M059J (cell line): Measurements from ENCODE around the gene ARL2. TPM values are rescaled to one million over a fixed set of nuclear protein-coding genes. Genes with fewer than 3 reads are reported as not detected.
"Not testable (repeated sequence)": the region's sequence is repeated elsewhere in the genome, so short reads cannot be mapped to it uniquely, and the experiment has no call there.

Experiments used
- DNase-seq: peaks from one replicate; pipeline ENCODE4 v3.0.0-alpha.2; 2012; ENCODE audit warnings: low read depth
- total RNA-seq: library from RNA; depleted of rRNA; stranded (reverse); fragments of >200 nt; shearing (Covaris generic); gene quantifications from 2 replicates; pipeline ENCODE4 v1.2.3, GENCODE V29; 2014

The ARL2 gene
- total RNA-seq, 1 experiment from 2014 or later, result 137 TPM

DNA sequence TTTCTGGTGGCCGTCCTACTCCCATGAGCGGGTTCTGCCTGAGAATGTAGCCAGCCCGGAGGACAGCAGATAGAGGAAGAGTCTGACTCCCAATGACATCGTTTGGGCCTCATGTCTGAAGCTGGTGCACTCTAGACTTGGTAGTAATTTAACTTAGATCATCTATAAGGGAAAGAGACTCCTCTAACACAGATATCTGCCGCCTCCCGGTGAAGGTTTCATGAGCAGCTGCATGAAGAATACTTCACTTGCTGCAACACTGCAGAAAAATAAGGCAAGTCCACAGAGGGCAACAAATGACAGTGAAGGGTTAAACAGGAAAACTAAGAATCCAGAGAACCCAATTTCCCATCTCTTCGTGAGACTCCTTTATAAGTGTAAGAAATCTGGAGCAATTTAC is 5.9 kb upstream of the ARL2 start:
- DNase-seq, result no peak

DNA sequence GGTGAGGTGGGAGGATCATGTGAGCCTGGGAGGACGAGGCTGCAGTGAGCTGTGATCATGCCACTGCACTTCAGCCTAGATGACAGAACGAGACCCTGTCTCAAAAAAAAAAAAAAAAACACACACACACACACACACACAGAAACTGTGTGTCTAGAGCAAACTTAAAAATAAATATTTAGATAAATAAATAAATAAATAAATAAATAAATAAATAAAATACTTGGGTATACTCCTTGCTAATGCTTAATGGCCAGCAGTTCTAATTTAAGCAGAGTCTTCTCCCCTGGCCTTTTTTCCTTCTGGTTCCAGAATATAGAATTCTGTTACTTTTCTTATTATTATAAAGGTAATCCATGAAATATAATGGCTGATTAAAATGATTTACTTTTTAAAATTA is 5.1 kb upstream of the ARL2 start:
- DNase-seq, result no peak

DNA sequence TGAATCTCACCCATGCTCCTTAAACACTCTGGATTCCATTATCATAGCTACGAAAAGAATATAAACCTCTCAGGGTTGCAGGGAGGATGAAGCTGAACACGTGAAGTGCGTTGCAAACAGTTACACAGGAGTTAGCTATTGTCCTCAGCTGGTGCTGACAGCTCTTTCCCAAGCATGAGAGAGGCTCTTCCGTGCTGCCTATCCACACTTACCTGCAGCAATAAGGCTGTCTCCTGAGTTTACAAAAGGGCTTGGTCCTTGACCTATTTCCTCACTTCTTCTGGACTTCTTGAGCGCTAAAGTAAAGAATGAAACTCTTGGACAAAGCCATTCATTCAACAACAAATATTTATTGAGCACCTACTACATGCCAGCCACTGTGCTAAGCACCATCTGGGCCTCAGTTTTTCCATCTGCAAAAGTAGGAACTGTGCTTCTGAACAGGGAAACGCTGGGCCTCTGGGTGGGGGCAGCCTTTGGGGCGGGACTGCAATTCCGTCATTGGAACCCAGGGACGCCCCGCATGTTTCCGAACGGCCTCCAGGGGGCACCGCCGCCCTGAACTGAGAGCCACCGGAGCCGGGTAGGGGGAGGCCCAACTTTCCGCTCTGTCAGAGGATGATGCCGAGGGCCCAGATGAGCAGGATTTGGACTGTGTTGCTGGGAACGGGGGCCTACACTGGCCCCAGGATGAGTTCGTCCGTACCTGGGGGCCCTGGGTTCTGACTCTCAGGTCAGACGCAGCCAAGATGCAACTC is 651 bp upstream of the ARL2 start:
- DNase-seq, result peak; percentile 84

DNA sequence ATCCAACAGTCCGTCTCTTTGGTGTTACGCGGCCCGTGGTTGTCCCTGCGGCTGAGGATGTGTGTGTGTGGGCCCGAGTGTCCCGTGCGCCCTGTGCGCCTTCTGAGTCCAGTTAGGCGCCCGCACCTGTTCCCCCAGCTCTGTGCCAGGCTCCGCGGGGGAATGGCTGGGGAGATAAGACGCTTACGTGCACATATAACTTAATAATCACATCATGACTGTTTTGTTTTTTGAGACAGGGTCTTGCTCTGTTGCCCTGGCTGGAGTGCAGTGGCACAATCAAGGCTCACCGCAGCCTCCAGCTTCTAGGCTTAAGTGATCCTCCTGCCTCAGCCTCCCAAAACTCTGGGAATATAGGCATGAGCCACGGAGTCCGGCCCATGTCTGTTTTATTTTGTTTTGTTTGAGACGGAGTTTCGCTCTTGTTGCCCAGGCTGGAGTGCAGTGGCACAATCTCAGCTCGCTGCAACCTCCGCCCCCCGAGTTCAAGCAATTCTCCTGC is 817 bp downstream of the ARL2 start:
- no peak for DNase-seq

DNA sequence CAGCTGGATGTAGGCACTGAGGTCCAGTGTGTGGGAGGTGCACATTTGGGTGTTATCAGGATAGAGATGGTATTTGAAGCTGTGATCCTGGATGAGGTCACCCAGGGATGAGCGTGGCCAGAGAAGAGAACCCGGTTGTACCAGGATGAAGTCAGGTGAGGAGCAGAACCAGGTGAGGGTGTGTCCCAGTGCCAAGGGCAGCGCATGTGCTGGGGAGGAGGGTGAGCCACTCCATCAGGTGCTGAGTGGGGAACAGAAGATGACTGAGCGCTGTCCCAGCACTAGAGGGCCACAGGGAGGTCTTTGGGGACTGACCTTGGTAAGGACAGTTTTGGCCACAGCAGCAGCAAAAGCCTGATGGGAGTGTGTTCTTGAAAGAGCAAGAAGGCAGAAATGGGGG is 2.7 kb downstream of the ARL2 start:
- no peak for DNase-seq

DNA sequence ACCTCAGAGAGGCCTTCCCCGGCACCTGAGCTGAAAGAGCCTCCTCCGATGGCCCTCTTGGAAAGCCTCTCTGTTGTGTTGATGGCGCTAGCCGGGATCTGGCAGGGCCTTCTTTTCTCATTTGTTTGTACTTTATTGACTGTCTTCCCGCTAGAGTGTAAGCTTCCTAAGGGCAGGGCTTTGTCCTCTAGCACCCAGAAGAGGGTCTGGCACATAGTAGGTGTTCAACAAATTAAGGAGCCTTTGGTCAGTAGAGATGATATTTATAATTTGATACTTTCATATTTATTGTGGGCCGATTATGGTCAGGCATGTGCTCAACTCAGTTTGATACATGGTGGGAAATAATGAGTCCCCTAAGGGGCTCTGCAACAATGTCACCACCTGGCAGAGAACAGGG is 4.0 kb downstream of the ARL2 start:
- DNase-seq, result no peak

DNA sequence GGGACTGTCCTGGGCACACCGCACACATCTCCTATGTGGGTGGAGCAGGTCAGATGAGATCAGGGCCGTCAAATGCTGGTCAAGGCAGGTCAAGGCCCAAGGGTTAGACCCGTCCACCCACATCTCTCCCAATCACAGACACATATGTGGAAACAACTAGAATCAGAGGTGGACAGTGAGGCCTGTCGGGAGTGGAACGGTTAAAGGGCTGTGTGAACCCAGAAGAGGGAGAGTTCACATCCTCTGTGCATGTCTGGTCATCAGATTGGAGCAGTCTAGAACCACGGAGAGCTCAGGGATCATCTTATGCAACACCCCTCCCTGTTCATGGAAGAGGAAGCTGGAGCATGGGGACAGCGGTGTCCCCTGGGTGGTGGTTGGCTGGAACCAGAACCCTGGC is 5.9 kb downstream of the ARL2 start:
- no peak for DNase-seq

DNA sequence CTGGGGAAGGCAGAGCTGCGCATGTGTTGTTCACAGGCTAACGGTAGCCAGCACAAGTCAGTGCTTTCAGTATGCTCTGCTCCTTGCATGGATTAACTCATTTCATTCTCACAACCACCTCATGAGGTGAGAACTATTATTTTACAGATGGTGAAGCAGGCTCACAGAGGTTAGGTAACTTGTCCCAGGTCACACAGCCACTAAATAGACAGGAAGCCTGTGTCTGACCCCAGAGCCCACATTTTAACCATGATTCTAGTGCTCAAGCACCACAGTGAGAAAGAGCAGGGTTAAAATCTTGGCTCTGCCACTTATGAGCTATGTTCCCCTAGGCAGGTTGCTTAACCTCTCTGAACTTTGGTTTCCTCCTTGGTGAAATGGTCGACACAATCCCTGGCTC is 7.0 kb downstream of the ARL2 start:
- DNase-seq, result no peak

DNA sequence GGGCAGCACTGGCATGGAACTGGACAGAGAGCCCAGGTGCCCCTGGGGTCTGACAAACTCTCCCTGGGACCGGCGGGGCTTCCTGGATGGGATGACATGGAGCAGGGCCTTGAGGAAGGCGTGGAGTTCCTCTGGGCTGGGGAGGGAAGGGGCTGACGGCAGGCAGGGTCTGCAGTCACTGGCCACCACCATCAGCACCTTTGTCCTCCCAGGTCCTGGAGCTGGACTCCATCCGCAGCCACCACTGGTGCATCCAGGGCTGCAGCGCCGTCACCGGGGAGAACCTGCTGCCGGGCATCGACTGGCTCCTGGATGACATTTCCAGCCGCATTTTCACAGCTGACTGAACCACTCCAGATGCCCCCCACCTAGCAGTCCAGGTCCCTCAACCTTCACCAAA is 7.5 kb downstream of the ARL2 start:
- no peak for DNase-seq

DNA sequence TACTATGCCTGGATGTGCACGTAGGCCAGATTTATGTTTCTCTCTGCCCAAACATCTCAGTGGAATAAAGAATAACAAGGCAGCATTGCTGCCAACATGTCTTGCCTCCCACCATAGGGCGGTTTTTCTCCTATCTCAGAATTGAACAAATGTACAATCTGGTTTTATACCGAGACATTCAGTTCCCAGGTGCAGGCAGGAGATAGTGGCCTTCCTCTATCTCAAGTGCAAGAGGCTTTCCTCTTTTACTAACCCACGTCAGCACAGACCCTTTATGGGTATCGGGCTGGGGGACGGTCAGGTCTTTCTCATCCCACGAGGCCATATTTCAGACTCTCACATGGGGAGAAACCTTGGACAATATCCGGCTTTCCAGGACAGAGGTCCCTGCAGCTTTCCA is 9.5 kb downstream of the ARL2 start:
- DNase-seq, result not testable (repeated sequence)

DNA sequence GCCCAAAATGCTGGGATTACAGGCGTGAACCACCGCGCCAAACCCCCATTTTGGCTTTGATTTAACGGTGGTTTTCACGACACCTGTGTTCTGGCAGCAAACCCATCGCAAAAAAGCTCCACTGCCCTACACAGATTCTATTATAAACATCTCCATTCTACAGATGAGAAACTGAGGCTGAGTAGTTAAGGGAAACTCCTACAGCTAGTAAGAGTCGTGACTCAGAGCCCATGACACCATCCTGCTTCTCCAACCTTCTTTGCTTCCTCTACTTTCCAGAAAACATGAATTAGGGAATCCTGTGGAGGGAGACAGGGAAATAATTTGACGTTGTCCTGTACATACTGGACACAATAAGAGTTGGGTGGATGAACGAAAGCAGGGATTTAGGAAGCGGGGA is 12.8 kb downstream of the ARL2 start:
- no peak for DNase-seq

DNA sequence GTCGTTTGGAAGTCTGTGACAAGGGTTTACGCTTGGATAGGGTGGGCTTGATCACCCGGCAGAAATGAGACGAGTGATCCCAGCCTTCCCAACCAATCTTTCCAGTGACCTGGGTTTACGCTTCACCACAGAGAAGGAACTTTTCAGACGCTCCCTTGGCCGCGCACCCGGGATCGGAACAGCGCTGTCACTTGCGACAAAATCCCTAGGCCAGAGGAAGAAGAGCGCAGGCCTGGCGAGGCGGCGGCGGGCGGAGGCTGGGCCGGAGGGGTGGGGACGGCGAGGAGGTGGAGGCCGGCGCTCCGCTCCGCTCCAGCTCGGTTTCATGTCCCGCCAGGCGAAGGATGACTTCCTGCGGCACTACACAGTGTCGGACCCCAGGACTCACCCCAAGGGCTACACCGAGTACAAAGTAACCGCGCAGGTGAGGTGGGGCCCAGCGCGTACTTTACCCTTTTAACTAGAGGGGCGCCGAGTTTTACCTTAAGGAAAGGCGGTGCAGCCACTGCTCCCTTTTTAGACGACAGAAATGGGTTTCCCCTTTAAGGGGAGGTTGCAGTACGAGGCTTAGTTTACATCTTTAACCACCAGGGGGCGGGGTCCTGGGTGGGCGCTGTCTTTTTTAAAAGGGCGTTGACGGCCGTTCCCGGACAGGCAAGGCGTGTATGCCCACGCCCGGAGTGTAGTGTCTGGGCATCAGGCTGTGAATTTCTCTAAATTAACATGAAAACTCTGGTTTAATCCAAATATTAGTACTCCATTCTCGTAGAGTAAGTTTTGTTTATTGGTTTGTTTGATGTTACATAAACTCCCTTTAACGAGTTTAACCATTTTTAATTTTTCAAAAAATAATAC is 13.5 kb downstream of the ARL2 start, which contains the start of gene SNX15:
SNX15 (plus strand) TSS at position 227 of the 855 bp plus-strand sequence; CDS start at position 326, 99 bp downstream.
- DNase-seq, result peak; percentile 93

DNA sequence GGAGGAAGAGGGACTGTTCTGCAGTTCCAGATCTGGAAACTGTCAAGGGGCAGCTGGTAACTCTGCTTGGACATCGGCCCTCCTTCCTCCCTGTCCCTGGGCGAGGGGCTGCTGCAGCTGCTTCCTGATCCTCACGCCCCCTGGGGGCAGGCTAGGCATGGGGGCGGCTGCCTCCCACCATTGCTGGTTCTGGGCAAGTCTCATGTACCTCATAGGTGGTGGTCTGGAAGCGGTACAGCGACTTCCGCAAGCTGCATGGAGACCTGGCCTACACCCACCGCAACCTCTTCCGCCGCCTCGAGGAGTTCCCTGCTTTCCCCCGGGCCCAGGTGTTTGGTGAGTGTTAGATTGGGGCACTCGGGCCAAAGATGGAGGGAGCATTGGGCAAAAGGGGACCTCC is 18.3 kb downstream of the ARL2 start:
- no peak for DNase-seq

DNA sequence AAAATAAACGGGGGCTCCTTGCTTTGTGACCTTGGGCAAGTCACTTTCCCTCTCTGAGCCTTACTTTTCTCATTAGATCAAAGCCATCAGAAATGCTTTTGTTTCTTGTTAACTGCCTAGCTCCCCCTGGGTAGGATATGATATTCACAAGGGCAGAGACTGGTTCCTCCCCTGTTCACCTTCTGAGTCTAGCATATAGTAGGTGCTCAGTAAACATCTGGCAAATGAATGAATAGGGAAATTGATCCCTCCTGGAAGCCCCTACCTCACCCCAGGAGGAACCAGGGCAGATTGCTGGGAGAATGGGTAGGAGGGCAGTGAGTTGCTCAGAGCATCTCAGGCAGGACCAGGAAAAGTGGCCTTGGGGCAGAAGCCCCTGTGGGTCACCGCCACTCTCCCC is 20.5 kb downstream of the ARL2 start:
- DNase-seq, result no peak

DNA sequence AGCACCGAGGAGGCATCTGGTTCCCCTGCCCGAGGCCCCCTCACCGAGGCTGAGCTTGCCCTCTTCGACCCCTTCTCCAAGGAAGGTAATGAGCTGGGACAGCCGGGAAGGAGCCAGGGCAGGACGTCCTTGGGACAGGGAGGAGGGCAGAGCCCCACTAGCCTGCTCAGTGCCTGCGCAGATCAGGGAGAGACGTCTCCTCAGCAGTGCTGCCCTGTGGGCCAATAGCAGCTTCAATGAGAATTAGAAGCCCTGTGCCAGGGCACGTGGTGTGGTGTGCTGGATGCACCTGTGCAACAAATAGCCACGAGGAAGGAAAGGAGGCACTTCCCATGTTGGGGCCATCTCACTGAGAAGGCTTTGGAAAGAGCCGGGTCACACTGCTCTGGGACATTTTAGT is 21.6 kb downstream of the ARL2 start:
- DNase-seq, result no peak

DNA sequence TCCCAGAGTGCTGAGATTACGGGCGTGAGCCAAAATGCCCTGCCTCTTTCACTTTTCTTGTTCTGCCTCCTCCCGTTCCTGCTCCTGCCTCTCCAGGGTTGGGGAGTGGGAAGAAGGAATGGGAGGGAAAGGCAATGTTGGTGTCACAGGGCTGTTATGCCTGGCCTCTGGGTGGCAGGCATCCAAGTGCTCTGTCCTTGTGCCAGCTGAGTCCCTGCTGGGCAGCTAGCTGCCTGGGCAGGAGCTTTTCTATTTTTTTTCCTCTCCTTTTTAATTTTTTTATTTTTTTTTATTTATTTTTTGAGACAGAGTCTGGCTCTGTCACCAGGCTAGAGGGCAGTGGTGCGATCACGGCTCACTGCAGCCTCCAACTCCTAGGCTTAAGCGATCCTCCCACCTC is 23.0 kb downstream of the ARL2 start:
- DNase-seq, result peak; percentile 20

DNA sequence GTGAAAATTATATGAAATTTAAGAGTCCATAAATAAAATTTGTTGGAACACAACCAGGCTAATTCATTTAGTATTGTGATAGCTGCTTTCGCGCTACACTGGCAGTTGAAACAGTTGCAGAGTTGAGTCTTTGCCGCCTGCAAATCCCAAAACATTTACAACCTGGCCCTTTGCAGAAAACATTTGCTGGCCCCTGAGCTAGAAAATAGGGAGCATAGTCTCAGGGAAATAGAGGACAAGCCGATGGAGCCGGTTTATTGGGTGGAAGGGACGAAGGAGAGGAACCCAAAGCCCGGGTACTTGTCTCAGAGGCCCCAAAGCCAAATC is 26.5 kb downstream of the ARL2 start:
- no peak for DNase-seq

DNA sequence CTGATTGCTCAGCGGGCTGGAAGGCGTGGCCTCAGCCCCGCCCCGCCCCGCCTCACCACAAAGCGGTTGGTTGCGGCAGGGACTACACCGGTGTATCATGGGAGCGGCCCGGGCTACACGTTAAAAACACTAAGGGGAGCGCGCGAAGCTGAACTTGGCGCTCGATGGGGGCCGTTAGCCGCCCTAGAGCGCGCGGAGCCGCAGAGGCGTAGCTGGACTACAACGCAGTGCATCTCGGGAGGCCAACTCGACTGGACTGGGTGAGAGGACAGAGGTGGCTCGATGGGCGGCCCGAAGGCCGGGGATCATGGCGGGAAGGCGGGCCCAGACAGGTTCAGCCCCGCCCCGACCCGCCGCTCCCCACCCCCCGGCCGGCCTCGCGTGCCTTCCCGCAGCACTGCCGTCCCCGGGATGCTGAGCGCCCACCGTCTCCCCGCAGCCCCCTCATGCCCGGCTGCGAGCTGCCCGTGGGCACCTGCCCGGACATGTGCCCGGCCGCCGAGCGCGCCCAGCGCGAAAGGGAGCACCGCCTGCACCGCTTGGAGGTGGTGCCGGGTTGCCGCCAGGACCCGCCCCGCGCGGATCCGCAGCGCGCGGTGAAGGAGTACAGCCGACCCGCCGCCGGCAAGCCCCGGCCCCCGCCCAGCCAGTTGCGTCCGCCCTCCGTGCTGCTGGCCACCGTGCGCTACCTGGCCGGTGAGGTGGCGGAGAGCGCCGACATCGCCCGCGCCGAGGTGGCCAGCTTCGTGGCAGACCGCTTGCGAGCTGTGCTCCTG is 27.1 kb downstream of the ARL2 start, which contains the start of gene SAC3D1:
SAC3D1 (plus strand) TSS at position 364 of the 776 bp plus-strand sequence; CDS start at position 447, 83 bp downstream.
- peak; percentile 98 for DNase-seq

DNA sequence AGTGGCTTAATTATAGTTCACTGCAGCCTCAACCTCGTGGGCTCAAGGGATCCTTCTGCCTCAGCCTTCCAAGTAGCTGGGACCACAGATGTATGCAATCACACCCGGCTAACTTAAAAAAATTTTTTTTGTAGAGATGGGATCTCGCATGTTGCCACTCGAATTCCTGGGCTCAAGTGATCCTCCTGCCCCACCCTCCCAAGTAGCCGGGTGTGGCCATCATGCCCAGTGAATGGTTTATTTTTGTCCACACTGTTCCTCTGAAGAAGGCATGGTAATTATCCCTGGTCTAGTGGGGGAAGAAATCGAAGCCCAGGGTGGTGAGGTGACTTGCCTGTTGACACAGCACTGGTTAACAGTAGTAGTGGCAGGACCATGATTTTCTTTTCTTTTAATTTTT is 28.9 kb downstream of the ARL2 start:
- DNase-seq, result no peak

DNA sequence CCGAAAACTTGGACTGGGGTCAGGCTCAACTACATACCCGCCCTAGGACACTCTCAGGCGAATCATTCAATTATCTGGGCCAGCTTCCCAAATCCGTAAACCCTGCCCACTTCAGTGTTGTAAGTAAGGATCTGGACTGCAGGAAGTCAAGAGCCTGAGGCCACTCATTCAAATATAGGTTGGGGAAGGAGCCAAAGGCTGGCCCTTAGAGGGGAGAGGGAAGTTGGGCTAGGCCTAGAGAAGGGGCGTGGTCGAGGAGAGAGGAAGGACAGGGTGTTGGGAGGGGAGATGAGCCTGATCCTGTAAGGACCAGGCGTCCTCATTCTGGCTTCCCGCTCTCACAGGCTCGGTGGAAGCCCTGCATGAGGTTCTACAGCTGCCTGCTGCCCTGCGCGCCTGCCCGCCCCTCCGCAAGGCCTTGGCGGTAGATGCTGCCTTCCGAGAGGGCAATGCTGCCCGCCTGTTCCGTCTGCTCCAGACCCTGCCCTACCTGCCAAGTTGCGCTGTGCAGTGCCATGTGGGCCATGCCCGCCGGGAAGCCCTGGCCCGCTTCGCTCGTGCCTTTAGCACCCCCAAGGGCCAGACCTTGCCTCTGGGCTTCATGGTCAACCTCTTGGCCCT is 30.0 kb downstream of the ARL2 start:
- DNase-seq, result peak; percentile 71

DNA sequence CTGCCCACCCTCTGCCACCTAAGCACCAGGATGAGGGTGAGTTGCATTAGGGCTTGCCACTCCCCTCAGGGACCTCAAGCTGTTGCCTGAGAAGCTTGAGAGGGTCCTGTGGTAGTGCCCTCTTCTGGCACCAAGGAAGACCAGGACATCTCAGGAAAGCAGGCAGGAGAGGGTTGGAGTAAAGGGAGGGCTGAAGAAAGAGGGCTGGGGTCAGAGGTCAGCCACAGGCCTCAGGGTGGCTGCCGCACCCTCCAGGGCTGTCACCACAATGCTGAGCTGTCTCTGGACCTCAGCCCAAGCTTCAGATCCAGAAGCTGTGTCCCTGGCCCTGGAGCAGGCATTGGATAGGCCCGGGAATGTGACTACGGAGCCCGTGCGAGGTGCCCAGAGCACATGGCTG is 31.1 kb downstream of the ARL2 start:
- no peak for DNase-seq

DNA sequence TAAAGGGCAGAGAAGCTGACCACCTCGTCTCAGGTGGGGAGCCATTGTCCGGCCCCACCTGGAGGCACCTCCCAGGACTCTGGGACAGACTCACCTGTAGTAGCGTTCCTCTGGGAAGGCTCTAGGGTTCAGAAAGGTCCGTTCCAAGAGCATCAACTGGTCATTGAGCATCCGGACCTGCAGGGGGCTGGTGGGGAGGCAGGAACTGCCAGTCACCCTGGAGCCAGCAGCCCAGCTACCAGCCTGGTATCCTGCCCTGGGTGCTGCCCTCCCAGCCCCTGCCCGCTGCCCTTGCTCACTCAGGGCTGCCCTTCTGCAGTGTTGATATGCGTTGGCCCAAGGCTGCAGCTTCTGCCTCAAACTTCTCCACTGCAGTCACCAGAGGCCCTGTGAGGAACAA is 31.8 kb downstream of the ARL2 start:
- no peak for DNase-seq
